ENCODE measurements around the gene PTGER1.
"Not testable (repeated sequence)": the region's sequence is repeated elsewhere in the genome, so short reads cannot be mapped to it uniquely, and the experiment has no call there.

Gene PTGER1

DNA sequence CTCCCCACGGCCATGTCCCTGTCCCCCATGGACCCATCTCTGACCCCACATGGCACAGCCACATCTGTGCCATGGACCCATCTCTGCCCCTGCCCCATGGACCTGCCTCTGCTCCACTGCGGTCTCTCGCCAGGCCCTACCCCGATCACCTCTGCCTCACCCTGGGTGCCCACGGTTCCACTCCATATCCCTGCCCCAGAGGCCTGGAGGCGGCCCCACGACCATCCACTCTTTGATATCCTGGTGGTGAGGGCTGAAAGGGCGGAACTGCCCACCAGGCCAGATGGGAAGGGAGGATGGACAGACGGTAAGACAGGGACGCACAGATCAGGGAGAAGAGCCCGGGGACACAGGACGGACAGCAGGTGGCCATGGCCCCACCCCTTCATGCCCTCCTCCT is 327 bp downstream of the PTGER1 start:
- DNase-seq (ENCODE audit: low read depth in 2 of 3, low spot score in 1 of 3), result no peak

DNA sequence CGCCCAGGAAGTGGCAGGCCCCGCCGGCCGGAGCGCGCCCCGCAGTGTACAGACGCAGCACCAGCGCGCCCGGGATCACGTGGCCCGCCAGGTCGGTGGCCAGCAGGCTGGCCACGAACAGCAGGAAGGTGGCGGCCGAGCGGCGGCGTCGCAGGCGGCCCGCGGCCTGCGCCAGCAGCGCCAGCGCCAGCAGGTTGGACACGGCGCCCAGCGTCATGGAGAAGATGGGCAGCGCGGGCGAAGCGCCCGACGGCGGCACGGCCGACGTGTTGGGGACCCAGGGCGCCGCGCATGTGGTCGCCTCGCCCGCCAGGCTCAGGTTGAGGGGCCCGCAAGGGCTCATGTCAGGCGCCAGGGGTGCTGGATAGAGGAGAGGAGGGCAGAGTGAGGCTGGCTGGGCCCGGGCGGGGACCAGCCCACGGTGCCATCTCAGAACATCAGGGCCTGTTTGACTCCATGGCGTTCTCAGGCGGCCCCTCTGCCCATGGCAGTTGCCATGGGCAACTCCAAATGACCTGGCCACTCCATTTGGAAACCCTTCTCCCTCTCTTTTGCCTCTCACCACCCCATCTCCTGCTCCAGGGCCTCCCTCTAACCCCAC is 1.1 kb downstream of the PTGER1 start:
- no peak for DNase-seq (ENCODE audit: low read depth in 2 of 3, low spot score in 1 of 3)

DNA sequence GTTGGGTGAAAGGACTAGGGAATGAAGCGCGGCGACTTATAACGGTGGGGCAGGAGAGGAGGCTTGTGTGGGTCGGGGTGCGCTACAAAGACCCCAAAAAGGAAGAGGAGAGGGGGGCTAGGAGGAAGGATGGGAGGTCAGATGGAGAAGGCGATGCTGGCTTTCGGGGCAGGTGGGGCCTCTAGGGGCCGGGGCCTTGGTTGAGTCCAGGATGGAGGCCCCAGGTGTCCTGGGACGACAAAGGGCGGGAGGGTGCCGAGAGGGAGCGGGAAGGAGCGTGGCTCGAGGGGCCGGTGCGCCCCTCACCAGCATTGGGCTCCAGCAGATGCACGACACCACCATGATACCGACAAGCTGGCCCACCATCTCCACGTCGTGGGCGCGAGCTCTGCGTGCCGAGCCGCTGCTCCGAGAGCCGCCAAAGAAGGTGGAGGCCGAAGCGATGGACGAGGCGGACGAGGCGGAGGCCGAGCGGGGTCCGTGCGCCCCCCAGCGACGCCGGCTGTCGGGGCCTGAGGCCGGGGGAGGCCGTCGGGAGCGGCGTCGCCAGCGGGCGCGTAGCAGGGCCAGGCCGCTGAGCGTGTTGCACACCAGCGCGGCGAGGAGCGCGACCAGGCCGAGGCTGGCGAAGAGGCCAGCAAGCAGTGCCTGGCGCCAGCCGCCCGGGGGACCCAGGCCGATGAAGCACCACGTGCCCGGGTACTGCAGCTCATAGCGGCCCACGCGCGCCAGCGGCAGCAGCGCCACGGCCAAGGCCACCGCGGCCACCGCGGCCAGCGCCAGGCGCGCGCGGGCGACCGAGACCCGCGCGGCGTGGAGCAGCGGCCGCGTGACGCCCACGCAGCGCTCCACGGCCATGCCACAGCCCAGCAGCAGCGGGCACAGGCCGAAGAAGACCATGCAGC is 1.8 kb downstream of the PTGER1 start:
- no peak for DNase-seq (ENCODE audit: low read depth in 2 of 3, low spot score in 1 of 3)

DNA sequence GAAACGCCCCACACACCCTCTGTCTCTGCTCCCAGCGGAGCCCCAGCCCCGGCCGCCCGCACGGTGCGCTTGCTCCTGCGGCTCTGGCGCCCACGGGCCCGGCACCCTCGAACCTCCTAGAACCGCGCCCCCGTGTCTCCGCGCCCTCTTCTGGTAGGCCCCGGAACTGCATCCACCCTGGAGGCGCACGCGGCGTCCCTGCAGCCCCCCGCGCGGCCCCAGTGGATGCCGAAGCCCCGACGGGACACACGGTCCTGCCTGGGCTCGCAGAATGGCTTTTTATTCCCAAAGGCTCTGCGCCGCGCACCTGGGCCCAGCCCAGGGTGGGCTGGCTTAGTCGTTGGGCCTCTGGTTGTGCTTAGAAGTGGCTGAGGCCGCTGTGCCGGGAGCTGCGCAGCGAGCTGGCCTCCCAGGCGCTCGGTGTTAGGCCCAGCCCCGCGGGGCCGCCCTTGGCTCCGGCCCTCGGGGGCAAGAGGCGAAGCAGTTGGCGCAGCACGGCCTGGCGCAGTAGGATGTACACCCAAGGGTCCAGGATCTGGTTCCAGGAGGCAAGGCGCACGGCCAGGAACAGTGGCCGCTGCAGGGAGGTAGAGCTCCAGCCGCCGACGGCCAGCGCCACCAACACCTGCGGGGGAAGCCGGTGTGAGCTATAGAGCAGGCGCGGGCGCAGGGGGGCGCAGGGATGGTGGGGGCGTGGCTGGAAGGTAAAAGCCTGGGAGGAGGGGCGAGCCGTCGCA is 2.8 kb downstream of the PTGER1 start:
- DNase-seq (ENCODE audit: low read depth in 2 of 3, low spot score in 1 of 3), result peak; percentile 71 to 93 (median 79)

DNA sequence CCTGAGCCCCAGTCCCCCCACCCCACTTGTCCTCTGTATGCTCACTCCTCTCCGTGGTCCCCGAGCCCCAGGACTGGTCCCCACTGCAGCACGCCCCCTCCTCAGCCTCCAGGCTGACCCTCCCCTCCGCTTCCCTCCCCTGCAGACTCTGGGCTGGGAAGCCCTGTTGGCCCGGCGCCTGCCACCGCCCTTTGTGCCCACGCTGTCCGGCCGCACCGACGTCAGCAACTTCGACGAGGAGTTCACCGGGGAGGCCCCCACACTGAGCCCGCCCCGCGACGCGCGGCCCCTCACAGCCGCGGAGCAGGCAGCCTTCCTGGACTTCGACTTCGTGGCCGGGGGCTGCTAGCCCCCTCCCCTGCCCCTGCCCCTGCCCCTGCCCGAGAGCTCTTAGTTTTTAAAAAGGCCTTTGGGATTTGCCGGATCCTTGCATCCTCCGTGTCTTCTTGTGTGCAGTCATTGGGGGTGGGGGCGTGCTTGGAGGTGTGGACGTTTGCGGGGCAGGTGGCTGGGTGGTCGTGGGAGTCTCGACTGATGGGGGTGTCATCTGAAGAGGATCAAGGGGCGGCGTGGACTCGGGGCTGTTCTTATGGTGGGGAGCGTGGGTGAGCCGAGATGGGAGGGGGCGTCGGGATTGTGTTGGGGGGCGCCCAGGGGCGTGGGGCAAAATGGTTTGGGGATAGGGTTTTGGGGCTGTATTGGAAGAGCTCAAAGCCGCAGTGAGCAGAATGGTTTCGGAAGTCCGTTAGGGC is 3.5 kb downstream of the PTGER1 start:
- DNase-seq (ENCODE audit: low read depth in 2 of 3, low spot score in 1 of 3), result no peak

- no peak for DNase-seq (ENCODE audit: low read depth in 2 of 3, low spot score in 1 of 3)
Measured at GRCh38 chr19:14470031-14470876, 4.9 kb downstream of the PTGER1 start.

- DNase-seq (ENCODE audit: low read depth in 2 of 3, low spot score in 1 of 3), result no peak
Measured at GRCh38 chr19:14467816-14468215, 7.3 kb downstream of the PTGER1 start.

GRCh38 chr19:14467391-14467790 is 7.8 kb downstream of the PTGER1 start:
- DNase-seq (ENCODE audit: low read depth in 2 of 3, low spot score in 1 of 3), result no peak

DNA sequence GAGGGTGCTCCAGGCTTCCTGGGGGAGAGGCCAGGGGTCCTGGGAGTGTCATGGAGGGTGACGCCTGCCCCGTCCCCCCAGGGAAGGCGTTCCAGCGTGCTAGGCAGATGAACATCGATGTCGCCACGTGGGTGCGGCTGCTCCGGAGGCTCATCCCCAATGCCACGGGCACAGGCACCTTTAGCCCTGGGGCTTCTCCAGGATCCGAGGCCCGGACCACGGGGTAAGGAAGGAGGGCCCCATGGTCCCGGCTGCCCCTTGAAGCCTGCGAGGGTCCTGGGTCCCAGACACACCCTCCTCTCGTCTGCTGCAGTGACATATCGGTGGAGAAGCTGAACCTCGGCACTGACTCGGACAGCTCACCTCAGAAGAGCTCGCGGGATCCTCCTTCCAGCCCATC is 11.4 kb downstream of the PTGER1 start:
- DNase-seq (ENCODE audit: low read depth in 2 of 3, low spot score in 1 of 3), result no peak

GRCh38 chr19:14462401-14462800 is 12.8 kb downstream of the PTGER1 start:
- DNase-seq (ENCODE audit: low read depth in 2 of 3, low spot score in 1 of 3), result not testable (repeated sequence)

DNA sequence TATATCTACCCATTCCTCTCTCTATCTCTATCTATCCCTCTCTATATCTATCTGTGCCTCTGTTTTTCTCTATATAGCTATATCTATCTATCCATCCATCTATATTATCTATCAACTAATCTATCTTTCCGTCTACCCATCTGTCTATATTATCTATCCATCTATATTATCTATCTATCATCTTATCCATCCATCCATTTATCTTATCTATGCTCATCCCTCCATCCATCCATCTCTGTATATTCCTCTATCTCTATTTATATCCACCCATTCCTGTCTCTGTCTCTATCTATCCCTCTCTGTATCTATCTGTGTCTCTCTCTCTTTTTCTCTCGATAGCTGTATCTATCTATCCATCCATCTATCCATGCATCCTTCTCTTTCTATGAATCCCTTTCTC is 14.2 kb downstream of the PTGER1 start:
- DNase-seq (ENCODE audit: low read depth in 2 of 3, low spot score in 1 of 3), result no peak

- DNase-seq (ENCODE audit: low read depth in 2 of 3, low spot score in 1 of 3), result no peak
Measured at GRCh38 chr19:14459703-14460102, 15.5 kb downstream of the PTGER1 start.

DNA sequence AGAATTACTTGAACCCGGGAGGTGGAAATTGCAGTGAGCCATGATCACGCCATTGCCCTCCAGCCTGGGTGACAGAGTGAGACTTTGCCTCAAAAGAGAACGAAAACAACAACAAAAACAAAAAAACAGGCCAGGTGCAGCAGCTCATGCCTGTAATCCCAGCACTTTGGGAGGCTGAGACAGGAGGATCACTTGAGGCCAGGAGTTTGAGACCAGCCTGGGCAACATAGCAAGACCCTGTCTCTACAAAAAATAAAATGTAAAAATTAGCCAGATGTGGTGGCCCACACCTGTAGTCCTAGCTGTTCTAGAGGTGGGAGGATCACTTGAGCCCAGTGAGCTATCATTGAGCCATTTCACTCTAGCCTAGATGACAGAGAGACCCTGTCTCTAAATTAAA is 22.9 kb downstream of the PTGER1 start:
- DNase-seq (ENCODE audit: low read depth in 2 of 3, low spot score in 1 of 3), result not testable (repeated sequence)

DNA sequence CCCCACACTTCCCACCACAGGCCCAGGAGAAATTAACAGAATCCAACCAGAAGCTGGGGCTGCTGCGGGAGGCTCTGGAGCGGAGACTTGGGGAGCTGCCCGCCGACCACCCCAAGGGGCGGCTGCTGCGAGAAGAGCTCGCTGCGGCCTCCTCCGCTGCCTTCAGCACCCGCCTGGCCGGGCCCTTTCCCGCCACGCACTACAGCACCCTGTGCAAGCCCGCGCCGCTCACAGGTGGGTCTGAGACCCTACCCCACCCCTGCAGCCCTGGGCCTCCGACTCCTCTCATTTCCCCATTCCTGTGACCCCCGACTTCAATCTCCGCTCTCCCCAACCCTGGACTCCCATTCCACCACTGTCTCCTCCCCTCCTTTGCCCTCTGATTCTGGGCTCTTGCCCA is 24.3 kb downstream of the PTGER1 start:
- DNase-seq (ENCODE audit: low read depth in 2 of 3, low spot score in 1 of 3), result no peak

DNA sequence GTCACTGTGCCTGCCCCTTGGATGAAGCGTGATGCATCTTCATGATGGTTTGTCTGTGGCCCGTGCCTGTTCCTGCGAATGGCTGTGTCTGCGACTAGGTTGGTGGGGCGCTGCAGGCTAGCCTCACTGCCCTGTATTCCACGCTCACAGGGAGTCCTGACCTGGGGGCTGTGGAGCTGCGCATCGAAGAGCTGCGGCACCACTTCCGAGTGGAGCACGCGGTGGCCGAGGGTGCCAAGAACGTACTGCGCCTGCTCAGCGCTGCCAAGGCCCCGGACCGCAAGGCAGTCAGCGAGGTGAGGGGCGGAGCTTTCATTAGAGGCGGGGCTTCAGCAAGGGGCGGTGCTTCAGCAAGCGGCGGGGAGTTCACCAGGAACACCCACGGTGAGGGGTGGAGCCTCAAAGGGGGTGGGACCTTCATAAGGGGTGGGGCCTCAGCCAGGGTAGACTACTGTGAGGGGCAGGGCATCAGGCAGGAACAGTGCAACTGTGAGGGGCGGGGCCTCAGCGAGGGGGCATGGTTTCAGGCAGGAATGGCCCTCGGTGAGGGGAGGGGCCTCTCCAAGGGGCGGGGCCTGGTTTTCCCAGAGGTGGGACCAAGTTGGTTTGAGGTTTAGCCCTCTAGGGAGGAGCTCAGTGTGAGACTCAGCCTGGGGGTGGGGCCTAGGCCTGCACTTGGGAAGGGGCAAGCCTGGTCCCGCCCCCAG is 24.8 kb downstream of the PTGER1 start:
- DNase-seq (ENCODE audit: low read depth in 2 of 3, low spot score in 1 of 3), result peak; percentile 67 to 82 (median 82)

DNA sequence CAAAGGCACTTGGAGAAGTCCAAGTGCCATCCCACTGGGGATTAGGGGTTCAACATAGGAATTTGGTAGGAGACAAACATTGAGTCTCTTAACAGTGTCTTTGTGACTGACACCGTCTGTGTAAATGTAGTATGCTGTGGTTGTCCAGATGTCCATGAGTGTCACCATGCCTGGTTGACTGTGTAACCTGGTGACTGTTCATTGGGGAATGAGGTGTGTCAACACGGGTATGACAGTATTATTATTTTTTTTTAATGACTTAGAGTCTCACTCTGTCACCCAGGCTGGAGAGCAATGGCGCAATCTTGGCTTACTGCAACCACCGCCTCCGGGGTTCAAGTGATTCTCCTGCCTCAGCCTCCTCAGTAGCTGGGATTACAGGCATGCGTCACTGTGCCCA is 25.8 kb downstream of the PTGER1 start:
- no peak for DNase-seq (ENCODE audit: low read depth in 2 of 3, low spot score in 1 of 3)

GRCh38 chr19:14446336-14447036 is 28.7 kb downstream of the PTGER1 start:
- DNase-seq (ENCODE audit: low read depth in 2 of 3, low spot score in 1 of 3), result no peak

DNA sequence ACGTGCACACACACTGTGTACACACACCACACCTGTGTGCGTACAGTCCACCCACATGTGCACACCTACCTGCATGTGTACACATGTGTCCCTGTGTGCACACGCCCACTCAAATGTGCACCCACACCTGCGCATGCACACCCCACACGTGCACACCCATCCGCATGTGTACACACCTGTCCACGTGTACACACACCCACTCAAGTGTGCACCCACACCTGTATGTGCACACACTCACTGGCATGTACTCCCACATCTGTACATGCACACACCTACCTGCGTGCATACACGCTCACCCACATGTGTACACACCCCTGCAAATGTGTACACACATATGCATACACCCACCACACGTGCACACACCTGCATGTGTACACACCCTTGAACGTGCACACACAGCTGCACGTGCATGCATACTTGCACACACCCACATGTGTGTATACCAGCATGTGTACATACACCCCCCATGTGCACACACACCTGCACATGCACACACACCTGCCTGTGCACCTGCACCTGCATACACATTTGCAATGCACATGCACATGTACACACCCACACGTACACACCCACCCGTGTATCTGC is 31.4 kb downstream of the PTGER1 start:
- DNase-seq (ENCODE audit: low read depth in 2 of 3, low spot score in 1 of 3), result no peak
